GM21825 (cell line): ENCODE data around the gene TMPO.
"Not testable (repeated sequence)": the region's sequence is repeated elsewhere in the genome, so short reads cannot be mapped to it uniquely, and the experiment has no call there.

Experiments
- ATAC-seq: cut with Tn5 transposase; IDR thresholded peaks from one replicate; pipeline ENCODE4 v1.9.1; 2021; ENCODE audit warnings: mild to moderate bottlenecking, moderate library complexity; ENCODE audit not compliant: unreplicated experiment

TMPO gene

DNA sequence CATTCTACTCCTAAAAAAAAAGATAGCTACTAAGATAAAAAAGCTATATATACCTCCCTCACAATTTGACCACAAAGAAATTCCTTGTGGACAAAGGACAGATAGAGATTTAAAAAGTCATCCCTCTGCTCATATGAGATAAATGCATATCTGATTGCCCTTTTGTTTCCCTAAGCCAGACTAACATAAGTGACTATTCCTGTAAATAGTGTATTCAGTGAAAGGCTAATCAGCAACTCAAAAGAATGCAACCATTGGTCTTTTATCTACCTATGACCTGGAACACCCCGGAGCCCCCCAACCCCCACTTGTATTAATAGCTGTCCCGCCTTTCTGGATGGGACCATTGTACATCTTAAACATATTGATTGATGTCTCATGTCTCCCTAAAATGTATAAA is 6.3 kb upstream of the TMPO start:
- no peak for ATAC-seq

DNA sequence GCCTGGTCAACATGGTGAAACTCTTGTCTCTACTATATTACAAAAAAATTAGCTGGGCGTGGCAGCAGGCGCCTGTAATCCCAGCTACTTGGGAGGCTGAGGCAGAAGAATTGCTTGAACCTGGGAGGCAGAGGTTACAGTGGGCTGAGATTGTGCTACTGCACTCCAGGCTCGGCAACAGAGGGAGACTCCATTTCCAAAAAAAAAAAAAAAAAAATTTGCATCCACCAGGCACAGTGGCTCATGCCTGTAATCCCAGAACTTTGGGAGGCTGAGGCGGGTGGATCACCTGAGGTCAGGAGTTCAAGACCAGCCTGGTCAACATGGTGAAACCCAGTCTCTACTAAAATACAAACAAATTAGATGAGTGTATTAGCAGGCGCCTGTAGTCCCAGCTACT is 3.6 kb upstream of the TMPO start:
- not testable (repeated sequence) for ATAC-seq

DNA sequence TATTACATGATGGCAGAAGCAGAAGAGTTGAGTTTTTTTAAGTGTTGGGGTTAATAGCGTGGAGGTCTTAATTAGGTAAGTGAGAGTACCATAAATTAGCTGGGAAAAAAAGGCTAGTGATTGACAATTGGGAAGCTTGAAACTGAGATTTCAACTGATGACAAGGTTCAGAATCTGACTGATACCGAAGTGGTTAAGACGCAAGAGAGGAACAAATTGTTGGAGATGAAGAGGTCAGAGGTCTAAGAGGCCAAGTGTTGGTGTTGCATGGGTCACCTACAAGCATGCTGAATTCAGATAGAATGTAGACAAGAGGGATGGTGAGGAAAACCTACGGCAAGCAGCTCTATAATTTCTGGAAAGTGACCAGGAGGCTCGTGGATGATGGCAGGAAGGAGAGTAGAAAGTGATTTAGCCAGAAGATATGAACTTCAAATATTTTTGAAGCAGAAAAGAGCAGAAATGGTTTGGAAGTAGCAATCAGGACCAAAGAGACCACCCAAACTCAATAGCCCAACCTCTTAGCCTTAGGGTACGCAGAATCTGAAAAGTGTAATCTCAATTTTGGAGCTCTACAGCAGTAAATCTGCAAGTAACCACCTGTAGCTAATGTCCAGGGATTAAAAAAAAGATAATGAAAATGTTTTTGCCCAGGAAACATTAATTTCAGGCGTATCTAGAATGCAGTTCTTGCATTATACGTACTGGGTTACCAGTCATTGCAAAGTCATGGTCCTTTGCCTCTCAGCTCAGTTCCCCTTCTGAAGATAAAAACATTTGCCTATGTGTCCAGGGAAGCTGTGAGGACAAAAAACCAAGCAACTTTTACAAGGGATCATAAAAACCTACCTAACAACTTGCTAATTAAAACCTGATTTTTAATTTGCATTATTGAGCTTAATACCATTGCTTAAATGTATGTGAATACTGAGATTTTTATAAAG is 1.7 kb upstream of the TMPO start:
- no peak for ATAC-seq

DNA sequence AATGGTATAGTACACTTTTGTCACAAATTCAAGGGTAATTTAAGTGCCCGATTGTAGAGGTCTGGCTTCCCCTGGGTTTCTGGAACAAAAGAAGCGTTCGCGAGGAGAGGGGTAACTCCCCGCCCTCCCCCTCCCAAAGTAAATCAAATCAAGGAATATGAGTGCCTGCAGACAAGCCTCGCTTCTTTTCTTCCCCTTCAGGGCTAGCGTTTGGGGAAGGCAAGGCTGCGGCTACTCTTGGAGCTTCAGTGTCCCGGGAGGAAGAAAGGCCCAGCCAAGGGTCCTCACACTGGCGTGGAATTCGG is 456 bp upstream of the TMPO start:
- no peak for ATAC-seq

DNA sequence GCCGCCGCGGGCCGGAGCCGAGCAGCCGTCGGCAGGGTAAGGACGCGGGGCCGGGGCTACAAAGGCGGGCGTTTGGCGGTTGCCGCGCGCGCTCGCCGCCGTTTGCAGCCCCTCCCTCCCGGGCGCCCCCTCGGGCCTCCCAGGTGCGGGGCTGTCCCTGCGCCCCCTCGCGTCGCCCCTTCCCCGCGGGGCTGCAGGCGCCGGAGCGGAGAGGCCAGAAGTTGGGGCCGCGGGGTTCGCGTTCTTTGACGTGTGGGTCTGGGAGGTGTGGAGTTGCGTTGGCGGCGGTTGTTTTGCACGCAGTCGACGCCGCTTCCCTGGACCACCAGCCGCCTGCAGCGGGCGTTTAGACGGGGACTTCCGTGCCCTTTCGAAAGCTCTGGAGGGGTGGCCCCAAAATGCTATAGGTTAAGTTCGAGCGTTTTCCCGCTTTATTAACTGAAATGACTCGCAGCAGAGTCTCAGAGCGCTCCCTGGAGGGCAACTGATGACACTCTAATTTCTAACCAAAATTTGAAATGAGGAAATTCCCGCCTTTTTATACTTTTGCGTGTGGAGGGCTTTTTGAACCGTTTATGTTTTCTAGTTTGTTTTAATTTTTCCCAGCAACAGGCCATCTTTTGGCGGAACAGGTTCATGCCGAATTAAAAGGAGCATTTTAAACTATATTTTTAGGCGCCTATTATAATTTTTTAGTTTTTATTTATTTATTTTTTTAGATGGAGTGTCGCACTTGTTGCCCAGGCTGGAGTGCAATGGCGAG is 902 bp downstream of the TMPO start:
- peak; percentile 65 for ATAC-seq

DNA sequence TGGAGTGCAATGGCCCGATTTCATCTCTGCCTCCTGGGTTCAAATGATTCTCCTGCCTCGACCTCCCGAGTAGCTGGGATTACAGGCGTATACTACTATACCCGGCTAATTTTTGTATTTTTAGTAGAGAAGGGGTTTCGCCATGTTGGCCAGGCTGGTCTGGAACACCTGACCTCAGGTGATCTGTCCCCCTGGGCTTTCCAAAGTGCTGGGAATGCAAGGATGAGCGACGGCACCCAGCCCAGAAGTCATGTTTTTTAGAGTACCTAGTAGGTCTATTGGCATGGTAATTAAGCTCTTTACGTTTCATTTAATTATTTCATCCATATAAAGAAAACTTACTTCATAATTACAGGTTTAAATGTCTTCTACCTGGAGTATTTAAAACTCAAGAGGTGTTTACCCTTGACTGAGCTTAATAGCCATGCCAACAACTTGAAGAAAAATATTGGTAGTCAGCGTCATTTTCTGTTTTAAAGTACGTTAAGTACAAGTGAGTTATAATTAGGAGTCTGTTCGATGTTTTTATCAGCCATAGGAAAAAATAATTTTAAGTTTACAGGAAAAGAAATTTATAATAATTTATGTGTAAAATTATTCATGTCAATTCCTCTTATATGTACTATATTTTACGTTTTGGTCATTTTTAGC is 4.0 kb downstream of the TMPO start:
- ATAC-seq, result no peak

DNA sequence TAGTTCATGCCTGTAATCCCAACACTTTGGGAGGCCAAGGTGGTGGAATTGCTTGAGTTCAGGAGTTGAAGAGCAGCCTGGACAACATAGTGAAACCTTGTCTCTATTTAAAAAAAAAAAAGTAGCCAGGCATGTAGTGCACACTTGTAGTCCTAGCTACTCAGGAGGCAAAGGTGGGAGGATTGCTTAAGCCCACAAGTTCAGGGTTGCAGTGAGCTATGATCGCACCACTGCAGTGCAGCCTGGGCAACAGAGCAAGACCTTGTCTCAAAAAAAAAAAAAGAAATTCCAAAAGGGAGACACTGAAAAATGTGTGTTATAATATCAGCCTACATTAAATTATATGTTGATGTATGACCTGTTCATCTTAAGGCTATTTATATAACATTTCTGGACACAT is 14.7 kb downstream of the TMPO start:
- no peak for ATAC-seq

DNA sequence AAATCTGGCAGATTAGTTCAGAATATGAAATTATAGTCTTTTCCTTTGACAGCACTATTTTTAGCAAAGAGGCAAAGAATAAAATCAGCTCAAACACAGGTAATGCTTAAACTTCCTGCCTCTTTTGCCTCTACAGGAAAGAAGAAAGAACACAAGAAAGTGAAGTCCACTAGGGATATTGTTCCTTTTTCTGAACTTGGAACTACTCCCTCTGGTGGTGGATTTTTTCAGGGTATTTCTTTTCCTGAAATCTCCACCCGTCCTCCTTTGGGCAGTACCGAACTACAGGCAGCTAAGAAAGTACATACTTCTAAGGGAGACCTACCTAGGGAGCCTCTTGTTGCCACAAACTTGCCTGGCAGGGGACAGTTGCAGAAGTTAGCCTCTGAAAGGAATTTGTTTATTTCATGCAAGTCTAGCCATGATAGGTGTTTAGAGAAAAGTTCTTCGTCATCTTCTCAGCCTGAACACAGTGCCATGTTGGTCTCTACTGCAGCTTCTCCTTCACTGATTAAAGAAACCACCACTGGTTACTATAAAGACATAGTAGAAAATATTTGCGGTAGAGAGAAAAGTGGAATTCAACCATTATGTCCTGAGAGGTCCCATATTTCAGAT is 17.4 kb downstream of the TMPO start:
- no peak for ATAC-seq

DNA sequence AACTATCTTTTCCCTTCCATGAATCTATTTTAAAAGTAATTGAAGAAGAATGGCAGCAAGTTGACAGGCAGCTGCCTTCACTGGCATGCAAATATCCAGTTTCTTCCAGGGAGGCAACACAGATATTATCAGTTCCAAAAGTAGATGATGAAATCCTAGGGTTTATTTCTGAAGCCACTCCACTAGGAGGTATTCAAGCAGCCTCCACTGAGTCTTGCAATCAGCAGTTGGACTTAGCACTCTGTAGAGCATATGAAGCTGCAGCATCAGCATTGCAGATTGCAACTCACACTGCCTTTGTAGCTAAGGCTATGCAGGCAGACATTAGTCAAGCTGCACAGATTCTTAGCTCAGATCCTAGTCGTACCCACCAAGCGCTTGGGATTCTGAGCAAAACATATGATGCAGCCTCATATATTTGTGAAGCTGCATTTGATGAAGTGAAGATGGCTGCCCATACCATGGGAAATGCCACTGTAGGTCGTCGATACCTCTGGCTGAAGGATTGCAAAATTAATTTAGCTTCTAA is 18.4 kb downstream of the TMPO start:
- ATAC-seq, result no peak

DNA sequence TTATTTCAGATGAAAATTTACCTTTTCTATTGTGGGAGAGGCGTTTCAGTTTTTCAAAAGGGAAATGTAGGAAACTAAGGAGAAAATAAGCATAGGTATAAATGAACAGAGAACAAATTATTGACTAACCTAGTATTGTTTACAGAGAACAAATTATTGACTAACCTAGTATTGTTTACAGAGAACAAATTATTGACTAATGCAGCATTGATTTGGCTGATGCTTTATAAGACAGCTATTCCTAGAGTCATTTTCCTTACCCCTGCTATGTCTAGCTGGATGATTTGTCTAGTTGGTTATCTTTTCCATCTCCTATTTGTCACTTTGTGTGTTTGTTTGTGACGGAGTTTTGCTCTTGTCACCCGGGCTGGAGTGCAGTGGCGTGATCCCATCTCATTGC is 22.6 kb downstream of the TMPO start:
- ATAC-seq, result no peak

DNA sequence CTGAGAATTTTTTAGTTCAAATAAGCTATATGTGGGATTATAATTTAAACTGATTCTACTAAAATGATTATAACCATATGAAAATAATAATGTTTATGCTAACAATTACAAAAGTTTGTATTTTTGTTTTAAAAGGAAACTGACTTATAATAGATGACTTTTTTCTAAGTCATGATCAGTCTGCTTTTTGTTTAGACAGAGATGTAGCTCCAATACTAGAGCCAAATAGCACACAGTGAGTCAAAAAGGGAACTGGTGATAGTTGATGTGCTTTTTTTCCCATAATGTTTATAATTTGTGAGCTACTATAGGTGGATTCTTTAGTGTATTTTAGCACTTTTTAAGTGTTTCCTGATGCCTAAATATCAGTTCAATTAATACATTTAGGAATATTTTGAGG is 28.3 kb downstream of the TMPO start:
- ATAC-seq, result no peak

DNA sequence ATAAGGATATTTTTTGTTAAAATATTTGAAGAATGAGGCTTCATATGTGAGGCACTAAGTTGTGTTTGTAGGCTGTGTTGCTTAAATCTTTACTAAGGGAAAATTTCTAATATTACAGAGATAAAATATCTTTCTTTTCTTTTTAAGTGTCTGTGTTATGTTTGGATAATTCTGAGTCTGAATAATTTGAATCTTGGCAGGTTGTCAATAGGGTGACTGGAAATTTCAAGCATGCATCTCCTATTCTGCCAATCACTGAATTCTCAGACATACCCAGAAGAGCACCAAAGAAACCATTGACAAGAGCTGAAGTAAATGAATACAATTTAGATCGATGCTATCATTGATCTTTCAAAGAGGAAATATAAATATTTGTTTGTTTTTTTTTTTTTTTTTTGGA is 29.4 kb downstream of the TMPO start:
- ATAC-seq, result no peak

DNA sequence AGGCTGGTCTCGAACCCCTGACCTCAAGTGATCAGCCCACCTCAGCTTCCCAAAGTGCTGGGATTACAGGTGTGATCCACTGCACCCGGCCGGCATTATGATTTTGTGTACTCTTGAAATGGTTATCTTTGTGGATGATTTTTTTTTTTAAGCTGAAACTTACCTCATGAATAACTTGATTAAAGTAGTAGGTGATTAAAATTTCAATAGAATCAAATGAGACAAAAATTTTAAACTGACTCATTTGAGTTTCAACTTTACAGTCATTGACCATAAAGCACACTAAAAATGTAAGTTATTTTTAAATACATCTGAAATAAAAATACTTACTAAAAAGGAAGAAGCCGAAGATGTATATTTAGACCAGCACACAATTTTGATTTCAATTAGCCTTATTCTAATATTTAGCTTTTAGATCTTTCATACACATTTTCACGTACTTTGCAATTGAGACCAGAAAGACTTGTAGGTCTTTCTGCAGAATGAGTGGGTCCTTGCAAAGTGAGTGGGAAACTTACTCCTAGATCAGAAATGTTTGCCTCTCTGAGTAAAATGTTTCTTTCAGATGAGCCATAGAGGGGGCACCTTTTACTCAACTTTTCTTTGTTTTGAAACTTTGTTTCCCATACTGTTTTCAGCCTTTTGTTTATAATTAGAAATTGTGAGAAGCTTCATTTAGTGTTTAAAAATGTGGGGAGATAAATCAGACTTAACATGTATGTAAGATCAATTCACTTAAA is 34.2 kb downstream of the TMPO start:
- no peak for ATAC-seq

DNA sequence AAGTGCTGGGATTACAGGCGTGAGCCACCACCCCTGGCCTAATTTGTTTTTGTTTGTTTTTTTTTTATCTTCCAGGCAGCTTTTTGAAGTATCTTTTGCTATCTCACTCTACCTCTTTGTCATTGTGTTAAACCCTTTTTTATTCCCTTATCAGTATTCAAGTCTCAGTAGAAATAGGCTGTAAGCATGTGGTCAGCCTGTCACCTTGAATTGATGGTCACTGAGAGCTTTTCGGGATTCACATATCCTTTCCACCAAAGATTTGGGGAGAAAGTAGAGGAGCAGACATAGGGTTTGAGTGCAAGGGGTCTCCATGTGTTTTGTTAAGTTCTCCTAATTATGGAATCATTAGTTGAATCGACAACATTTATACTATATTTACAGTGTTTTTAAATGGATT is 36.4 kb downstream of the TMPO start:
- ATAC-seq, result no peak

DNA sequence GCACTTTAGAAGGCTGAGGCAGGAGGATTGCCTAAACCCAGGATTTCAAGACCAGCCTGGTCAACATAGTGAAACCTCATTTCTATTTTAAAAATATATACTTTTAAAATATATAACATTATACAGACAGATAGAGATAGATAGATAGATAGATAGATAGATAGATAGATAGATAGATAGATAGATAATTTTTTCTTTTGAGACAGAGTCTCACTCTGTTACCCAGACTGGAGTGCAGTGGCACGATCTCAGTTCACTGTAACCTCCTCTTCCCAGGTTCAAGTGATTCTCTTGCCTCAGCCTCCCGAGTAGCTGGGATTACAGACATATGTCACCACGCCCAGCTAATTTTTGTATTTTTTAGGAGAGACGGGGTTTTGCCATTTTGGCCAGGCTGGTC is 42.7 kb downstream of the TMPO start:
- ATAC-seq, result not testable (repeated sequence)

DNA sequence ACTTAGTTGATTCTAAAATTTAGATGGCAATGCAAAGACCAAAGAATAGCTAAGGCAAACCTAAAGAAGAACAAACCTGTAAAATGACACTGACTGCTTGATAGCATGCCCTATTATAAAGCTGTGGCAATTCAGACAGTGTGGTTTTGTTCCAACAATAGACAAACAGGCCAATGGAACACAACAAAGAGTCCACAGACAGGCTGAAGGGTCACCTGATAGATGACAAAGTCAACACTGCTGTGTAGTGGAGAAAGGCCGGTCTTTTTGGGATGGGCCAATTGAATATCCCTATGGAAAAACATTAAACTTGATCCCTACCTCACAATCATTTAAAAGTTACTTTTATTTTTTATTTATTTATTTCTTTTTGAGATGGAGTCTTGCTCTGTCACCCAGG is 44.3 kb downstream of the TMPO start:
- ATAC-seq, result no peak

DNA sequence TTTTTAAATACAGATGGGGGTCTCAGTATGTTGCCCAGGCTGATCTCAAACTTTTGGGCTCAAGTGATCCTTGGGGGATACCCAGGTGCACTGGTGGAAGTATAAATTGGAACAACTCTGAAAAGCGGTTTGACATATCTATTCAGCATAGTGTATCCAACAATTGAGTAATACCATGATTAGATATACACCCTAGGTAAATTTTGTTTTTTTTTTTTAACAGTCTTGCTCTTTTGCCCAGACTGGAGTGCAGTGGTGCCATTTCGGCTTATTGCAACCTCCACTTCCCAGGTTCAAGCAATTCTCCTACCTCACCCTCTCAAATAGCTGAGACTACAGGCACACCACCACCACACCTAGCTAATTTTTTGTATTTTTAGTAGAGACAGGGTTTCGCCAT is 46.5 kb downstream of the TMPO start:
- no peak for ATAC-seq

DNA sequence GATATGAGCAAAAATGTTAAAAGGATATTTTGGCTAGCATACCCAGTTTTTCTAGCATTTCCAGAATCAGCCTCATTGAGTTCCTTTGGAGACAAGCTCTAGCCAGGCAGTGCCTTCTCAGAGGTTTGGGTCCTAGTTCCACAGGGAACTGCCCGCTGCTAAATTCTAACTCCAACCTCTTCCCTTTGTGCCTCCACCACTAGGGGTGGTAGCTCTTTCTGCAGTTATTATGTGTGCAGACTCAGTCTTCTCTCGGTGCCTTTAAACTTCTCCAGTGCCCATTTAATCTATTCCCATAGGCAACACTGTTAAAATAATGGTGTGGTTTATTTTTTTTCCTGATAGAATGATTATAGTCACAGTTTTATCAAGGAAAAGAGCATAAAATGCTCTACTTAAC is 56.6 kb downstream of the TMPO start:
- no peak for ATAC-seq

DNA sequence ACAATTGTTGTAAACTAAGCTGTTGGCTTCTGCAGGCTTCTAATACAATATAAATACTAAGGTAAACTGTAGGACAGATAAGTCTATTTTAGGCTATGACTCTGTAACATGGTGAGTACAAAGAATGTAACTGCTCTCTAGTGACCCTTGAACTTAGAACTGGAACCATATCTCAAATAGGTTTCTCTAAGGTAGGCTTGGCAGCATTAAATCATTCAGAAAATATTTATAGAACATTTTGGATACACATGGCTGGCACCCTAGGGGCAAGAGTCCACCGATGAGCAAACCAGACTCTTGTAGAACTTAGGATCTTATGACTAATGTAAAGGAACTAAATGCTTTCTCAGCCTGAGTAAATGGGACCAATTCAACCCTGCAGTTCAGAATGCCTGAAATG is 58.7 kb downstream of the TMPO start:
- no peak for ATAC-seq

DNA sequence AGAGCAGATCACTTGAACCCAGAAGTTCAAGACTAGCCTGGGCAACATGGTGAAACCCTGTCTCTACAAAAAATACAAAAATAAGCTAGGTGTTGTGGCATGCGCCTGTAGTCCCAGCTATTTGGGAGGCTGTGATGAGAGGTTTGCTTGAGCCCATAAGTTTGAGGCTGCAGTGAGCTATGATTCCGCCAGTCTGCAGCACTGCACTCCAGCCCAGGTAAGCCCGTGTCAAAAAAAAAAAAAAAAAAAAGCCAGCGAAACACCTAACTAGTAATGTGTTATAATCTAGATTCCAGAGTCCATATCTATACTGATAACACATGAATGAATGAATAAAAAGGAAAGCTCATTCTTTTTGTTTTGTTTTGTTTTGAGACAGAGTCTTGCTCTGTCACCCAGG is 59.6 kb downstream of the TMPO start:
- ATAC-seq, result no peak

DNA sequence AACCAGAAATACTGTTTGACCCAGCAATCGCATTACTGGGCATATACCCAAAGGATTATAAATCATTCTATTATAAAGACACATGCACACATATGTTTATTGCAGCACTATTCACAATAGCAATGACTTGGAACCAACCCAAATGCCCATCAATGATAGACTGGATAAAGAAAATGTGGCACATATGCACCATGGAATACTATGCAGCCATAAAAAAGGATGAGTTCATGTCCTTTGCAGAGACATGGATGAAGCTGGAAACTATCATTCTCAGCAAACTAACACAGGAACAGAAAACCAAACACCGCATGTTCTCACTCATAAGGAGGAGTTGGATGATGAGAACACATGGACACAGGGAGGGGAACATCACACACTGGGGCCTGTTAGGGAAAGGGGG is 61.4 kb downstream of the TMPO start:
- not testable (repeated sequence) for ATAC-seq
